Measurements from ENCODE around the gene EXOSC7. TPM values are rescaled to one million over a fixed set of nuclear protein-coding genes. Genes with fewer than 3 reads are reported as not detected.

Gene EXOSC7
- total and polyA plus RNA-seq, 2 of the 4 experiments (the other 2 are of a cell fraction), result 61.6 to 62.2 TPM

DNA sequence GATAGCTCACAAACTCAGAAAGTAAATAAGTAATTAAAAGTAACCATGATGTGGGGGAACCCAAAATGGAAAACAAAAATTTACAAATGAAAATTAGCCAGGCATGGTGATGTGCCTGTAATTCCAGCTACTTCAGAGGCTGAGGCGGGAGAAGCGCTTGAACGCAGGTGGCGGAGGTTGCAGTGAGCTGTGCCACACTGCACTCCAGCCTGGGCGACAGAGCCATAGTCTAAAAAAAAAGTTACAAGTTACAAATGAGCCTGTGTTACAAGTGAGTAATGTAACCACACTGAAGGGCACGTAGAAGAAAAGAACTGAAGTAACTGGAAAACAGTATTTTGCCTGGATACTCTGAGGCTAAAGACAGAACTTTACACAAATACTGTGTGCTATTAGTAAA, 11.3 kb downstream of the EXOSC7 start:
- intact Hi-C loops (cut with micrococcal nuclease), result no loop called here
- BruUV-seq (replicated peaks), result no TSS peak
- in situ Hi-C loops (cut with MboI; ENCODE audit: low sequenced_read_pairs), result no loop called here
- Histone ChIP-seq H2AFZ (replicated peaks; ENCODE audit: low read length, poor library complexity) (no peak overlapping the region), H3K79me1 (ENCODE audit: low read depth in 1 of 2, low read length in 2 of 2) (peaks cover 48 to 66% of the 10 kb centered on the region in 2 experiments), H3K4me3 (ENCODE audit: insufficient read depth, low read depth, low read length) (no peak overlapping the region), H3K18ac (ENCODE audit: low read depth, low read length) (no peak overlapping the region), H3K27ac (ENCODE audit: insufficient read depth, low read length) (no peak overlapping the region), H4K91ac (ENCODE audit: insufficient read depth, low read depth, low read length) (no peak overlapping the region), H2BK20ac (ENCODE audit: low read depth, low read length) (no peak overlapping the region), H4K8ac (ENCODE audit: low read depth in 2 of 2, low read length in 2 of 2) (no peak overlapping the region), H4K20me1 (ENCODE audit: insufficient read depth, low read length) (peaks cover 39% of the 10 kb centered on the region), H2AK9ac (replicated peaks; ENCODE audit: low read depth, low read length, poor library complexity) (no peak overlapping the region), H4K5ac (ENCODE audit: low read depth, low read length) (no peak overlapping the region), H3K36me3 (ENCODE audit: control insufficient read depth, insufficient read depth, low read length) (peaks cover 4% of the 10 kb centered on the region; the same call in 1 of the 2 replicates), H2AK5ac (ENCODE audit: low read depth, low read length) (no peak overlapping the region), H3K56ac (ENCODE audit: extremely low read depth, insufficient read depth, low read length) (no peak overlapping the region), H3K9ac (ENCODE audit: low read depth, low read length) (no peak overlapping the region), H3K4ac (ENCODE audit: low read depth, low read length) (no peak overlapping the region), H3K9me3 (ENCODE audit: control insufficient read depth, insufficient read depth, low read length) (no peaks in the 10 kb centered on the region), H3K9me1 (ENCODE audit: insufficient read depth, low read length) (peaks cover 13% of the 10 kb centered on the region), H2BK5ac (ENCODE audit: low read depth, low read length, poor library complexity, severe bottlenecking) (no peak overlapping the region), H3K14ac (replicated peaks; ENCODE audit: low read depth, low read length) (no peak overlapping the region), H3K4me2 (ENCODE audit: low read depth, low read length) (no peak overlapping the region), H2BK15ac (ENCODE audit: low read depth, low read length) (no peak overlapping the region), H3K27me3 (ENCODE audit: control insufficient read depth, insufficient read depth, low read length) (no peaks in the 10 kb centered on the region), H2BK120ac (ENCODE audit: low read depth, low read length) (no peak overlapping the region), H3K23ac (ENCODE audit: low read depth, low read length) (no peak overlapping the region), H3K4me1 (ENCODE audit: control insufficient read depth, insufficient read depth, low read length) (peaks cover 8% of the 10 kb centered on the region)
- WGBS, 2 experiments (ENCODE audit: extremely low coverage in 2 of 2, insufficient read length in 1 of 2), result 100% methylated on average over 1 of the region's 6 CpGs; no CpG with 5 or more reads in 1 of the 2 experiments
- dilution Hi-C loops (cut with HindIII; ENCODE audit: low sequenced_read_pairs, unreplicated experiment), result no loop called here
- no peak for TF ChIP-seq RAD21 (IDR thresholded peaks at IDR 0.05; ENCODE audit: low read length)
- TF ChIP-seq RCOR1 (IDR thresholded peaks at IDR 0.05; ENCODE audit: insufficient replicate concordance, low read length), result no peak
- CTCF ChIA-PET, result interaction anchor here (0.6 kb wide), 3 partner anchors 50 to 339 kb away, joined by 3 read pairs; partner anchors contain the start of gene ZNF35
- DNase-seq, result no peak
- ATAC-seq (ENCODE audit: low read depth), result no peak
- POLR2A ChIA-PET (ENCODE audit: unreplicated experiment), result no interaction called here

All from IMR-90 (cell line).